ENCODE results near the gene ZKSCAN8. TPM values are rescaled to one million over a fixed set of nuclear protein-coding genes. Genes with fewer than 3 reads are reported as not detected.
"Not testable (repeated sequence)": the region's sequence is repeated elsewhere in the genome, so short reads cannot be mapped to it uniquely, and the experiment has no call there.

The ZKSCAN8 gene
- total RNA-seq, 1 donor: 25.7 TPM

DNA sequence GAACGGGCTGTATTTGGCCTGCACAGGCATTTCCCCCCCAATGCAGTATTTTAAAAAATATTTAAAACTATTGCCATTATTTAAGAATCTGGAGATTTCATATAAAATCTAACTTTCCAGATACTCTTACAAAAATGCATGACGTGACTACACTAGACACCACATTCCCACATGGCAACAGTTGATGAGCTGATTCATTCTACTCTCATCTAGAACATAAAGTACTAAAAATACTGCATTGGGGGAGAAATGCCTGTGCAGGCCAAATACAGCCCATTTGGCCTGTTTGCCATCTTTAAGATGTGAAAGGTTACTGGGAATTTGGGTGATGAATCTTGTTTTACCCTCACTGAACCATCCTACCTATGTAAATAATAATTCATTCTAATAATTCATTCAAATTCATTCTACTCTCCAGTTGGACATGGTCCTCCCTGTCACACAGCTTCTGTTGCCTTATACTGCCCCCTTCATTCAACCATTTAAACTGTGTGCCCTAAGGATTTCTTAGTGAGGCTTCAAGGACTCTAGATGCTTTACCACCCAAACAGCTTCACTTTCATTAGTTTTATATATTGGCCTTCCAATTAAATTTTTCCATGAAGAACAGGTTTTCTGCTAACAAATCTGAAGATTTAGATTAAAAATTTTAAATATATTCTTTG is 24.2 kb upstream of the ZKSCAN8 start:
- no peaks in the 10 kb centered on the region for H4K20me1 ChIP-seq (ENCODE audit: insufficient read depth, low read length)
- TF ChIP-seq, protein P1, sequence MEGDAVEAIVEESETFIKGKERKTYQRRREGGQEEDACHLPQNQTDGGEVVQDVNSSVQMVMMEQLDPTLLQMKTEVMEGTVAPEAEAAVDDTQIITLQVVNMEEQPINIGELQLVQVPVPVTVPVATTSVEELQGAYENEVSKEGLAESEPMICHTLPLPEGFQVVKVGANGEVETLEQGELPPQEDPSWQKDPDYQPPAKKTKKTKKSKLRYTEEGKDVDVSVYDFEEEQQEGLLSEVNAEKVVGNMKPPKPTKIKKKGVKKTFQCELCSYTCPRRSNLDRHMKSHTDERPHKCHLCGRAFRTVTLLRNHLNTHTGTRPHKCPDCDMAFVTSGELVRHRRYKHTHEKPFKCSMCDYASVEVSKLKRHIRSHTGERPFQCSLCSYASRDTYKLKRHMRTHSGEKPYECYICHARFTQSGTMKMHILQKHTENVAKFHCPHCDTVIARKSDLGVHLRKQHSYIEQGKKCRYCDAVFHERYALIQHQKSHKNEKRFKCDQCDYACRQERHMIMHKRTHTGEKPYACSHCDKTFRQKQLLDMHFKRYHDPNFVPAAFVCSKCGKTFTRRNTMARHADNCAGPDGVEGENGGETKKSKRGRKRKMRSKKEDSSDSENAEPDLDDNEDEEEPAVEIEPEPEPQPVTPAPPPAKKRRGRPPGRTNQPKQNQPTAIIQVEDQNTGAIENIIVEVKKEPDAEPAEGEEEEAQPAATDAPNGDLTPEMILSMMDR (IDR thresholded peaks at IDR 0.05; ENCODE audit: extremely low read depth, low read depth, low read length): no peak
- H3K9me3 ChIP-seq (ENCODE audit: low read depth, low read length): peaks cover 4% of the 10 kb centered on the region
- no peak overlapping the region for H2AFZ ChIP-seq (ENCODE audit: low read length)
- DNase-seq (ENCODE audit: insufficient read length, low spot score, missing footprints): no peak
- H3K27me3 ChIP-seq (ENCODE audit: insufficient read depth, low read length): no peaks in the 10 kb centered on the region
- H3K36me3 ChIP-seq (ENCODE audit: insufficient read depth, low read length): peaks cover 34% of the 10 kb centered on the region
- no peak overlapping the region for H3K4me2 ChIP-seq (ENCODE audit: insufficient read depth, low read length)
- no peak overlapping the region for H3K4me3 ChIP-seq (ENCODE audit: insufficient read depth, low read length)
- H3K4me1 ChIP-seq (ENCODE audit: insufficient read depth, low read length): no peaks in the 10 kb centered on the region
- no peaks in the 10 kb centered on the region for H3K79me2 ChIP-seq (ENCODE audit: insufficient read depth, low read length)
- H3K27ac ChIP-seq (ENCODE audit: low read depth, low read length): no peak overlapping the region

DNA sequence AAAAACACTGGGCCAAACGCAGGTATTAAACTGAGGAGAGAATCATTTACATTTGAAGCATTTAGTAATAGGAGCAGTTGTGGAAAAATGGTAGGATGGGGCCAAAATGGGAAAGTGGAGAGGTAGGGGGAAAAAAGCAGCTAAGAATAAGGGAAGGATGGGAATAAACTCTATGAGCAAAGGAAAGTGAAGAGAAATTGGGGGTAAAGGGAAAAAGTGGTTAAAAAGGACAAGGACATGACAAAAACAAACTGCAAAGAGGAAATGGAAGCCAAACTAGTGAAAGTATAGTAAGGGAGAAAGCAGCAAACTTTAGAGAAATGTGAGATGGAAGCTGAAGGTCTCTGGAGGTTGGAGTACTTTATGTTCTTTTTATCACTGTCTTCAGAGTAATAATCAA is 23.5 kb upstream of the ZKSCAN8 start:
- H2AFZ ChIP-seq (ENCODE audit: low read length): no peak overlapping the region

DNA sequence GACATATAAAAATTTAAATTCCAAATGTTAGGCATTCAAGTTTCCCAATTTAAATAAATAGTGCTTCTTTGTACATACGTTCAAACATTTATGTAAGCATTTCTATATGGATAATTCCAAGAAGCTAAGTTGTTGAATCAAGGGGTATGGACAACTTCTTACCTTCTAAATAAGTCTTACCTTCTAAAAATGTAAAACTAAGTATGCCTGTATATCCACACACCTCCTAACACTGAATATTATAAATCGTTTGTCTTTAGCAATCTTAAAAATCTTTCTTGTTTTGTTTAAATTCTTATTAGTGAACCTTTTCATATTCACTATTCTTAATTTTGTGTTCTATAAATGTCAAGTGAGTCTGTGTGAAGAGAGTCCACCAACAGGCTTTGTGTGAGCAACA is 19.8 kb upstream of the ZKSCAN8 start:
- H3K79me2 ChIP-seq (ENCODE audit: insufficient read depth, low read length): peaks cover 32% of the 10 kb centered on the region
- H3K4me2 ChIP-seq (ENCODE audit: insufficient read depth, low read length): no peak overlapping the region
- H3K36me3 ChIP-seq (ENCODE audit: insufficient read depth, low read length): peaks cover 18% of the 10 kb centered on the region
- no peak for DNase-seq (ENCODE audit: insufficient read length, low spot score, missing footprints)
- no peak overlapping the region for H2AFZ ChIP-seq (ENCODE audit: low read length)
- H3K27ac ChIP-seq (ENCODE audit: low read depth, low read length): no peak overlapping the region
- H3K27me3 ChIP-seq (ENCODE audit: insufficient read depth, low read length): no peaks in the 10 kb centered on the region
- no peaks in the 10 kb centered on the region for H4K20me1 ChIP-seq (ENCODE audit: insufficient read depth, low read length)
- H3K4me3 ChIP-seq (ENCODE audit: insufficient read depth, low read length): no peak overlapping the region
- peaks cover 4% of the 10 kb centered on the region for H3K4me1 ChIP-seq (ENCODE audit: insufficient read depth, low read length)
- H3K9me3 ChIP-seq (ENCODE audit: low read depth, low read length): no peaks in the 10 kb centered on the region
- TF ChIP-seq, protein P1 (IDR thresholded peaks at IDR 0.05; ENCODE audit: extremely low read depth, low read depth, low read length): no peak

More for the DNA sequence above, 23.5 kb upstream of the ZKSCAN8 start:
- H4K20me1 ChIP-seq (ENCODE audit: insufficient read depth, low read length): no peaks in the 10 kb centered on the region
- no peak overlapping the region for H3K4me2 ChIP-seq (ENCODE audit: insufficient read depth, low read length)
- peaks cover 38% of the 10 kb centered on the region for H3K36me3 ChIP-seq (ENCODE audit: insufficient read depth, low read length)
- DNase-seq (ENCODE audit: insufficient read length, low spot score, missing footprints): no peak
- H3K4me3 ChIP-seq (ENCODE audit: insufficient read depth, low read length): no peak overlapping the region
- H3K27ac ChIP-seq (ENCODE audit: low read depth, low read length): no peak overlapping the region
- no peaks in the 10 kb centered on the region for H3K4me1 ChIP-seq (ENCODE audit: insufficient read depth, low read length)
- TF ChIP-seq, protein P1 (IDR thresholded peaks at IDR 0.05; ENCODE audit: extremely low read depth, low read depth, low read length): no peak
- peaks cover 4% of the 10 kb centered on the region for H3K9me3 ChIP-seq (ENCODE audit: low read depth, low read length)
- H3K27me3 ChIP-seq (ENCODE audit: insufficient read depth, low read length): no peaks in the 10 kb centered on the region
- peaks cover 4% of the 10 kb centered on the region for H3K79me2 ChIP-seq (ENCODE audit: insufficient read depth, low read length)

DNA sequence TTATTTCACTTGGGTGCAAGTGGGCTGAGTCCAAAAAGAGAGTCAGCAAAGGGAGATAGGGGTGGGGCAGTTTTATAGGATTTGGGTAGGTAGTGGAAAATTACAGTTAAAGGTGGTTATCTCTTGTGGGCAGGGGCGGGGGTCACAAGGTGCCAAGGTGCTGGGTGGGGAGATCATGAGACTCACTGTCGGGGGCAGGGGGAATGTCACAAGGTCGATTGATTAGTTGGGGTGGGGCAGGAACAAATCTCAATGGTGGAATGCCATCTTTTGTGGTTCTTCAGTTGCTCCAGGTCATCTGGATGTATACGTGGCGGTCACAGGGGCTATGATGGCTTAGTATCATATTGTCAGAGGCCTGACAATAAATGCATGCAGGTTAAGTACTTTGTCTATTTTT is 19.4 kb upstream of the ZKSCAN8 start:
- not testable (repeated sequence) for H3K27ac ChIP-seq (ENCODE audit: low read depth, low read length); H3K9me3 ChIP-seq (ENCODE audit: low read depth, low read length); H3K4me2 ChIP-seq (ENCODE audit: insufficient read depth, low read length); H2AFZ ChIP-seq (ENCODE audit: low read length); H3K4me1 ChIP-seq (ENCODE audit: insufficient read depth, low read length); H3K27me3 ChIP-seq (ENCODE audit: insufficient read depth, low read length); H3K4me3 ChIP-seq (ENCODE audit: insufficient read depth, low read length); DNase-seq (ENCODE audit: insufficient read length, low spot score, missing footprints); H4K20me1 ChIP-seq (ENCODE audit: insufficient read depth, low read length)
- Histone ChIP-seq H3K36me3 (ENCODE audit: insufficient read depth, low read length) (peaks cover 18% of the 10 kb centered on the region), H3K79me2 (ENCODE audit: insufficient read depth, low read length) (peaks cover 35% of the 10 kb centered on the region)
